Measurements from ENCODE around the gene YPEL5.
"Not testable (repeated sequence)": the region's sequence is repeated elsewhere in the genome, so short reads cannot be mapped to it uniquely, and the experiment has no call there.

Gene YPEL5

GRCh38 chr2:30115141-30115980 is 31.4 kb upstream of the YPEL5 start:
- Mint-ChIP-seq H3K27ac (no peak overlapping the region), H3K4me1 (ENCODE audit: low read depth) (peaks cover 2% of the 10 kb centered on the region), H3K4me3 (no peak overlapping the region), H3K9me3 (no peaks in the 10 kb centered on the region), H3K36me3 (ENCODE audit: low read depth) (no peaks in the 10 kb centered on the region), H3K27me3 (ENCODE audit: low read depth) (peaks cover 7% of the 10 kb centered on the region)
- DNase-seq (ENCODE audit: low spot score), result peak; percentile 26

- Mint-ChIP-seq H3K36me3 (ENCODE audit: low read depth) (no peaks in the 10 kb centered on the region), H3K4me3 (no peak overlapping the region), H3K9me3 (no peaks in the 10 kb centered on the region), H3K27ac (no peak overlapping the region), H3K4me1 (ENCODE audit: low read depth) (peaks cover 2% of the 10 kb centered on the region), H3K27me3 (ENCODE audit: low read depth) (peaks cover 7% of the 10 kb centered on the region)
- no peak for DNase-seq (ENCODE audit: low spot score)
Measured at GRCh38 chr2:30115981-30116285, 30.9 kb upstream of the YPEL5 start.

- no peaks in the 10 kb centered on the region for H3K36me3 Mint-ChIP-seq (ENCODE audit: low read depth)
- no peak for DNase-seq (ENCODE audit: low spot score)
- no peak overlapping the region for H3K4me3 Mint-ChIP-seq
- H3K9me3 Mint-ChIP-seq, result no peaks in the 10 kb centered on the region
- H3K27ac Mint-ChIP-seq, result no peak overlapping the region
- no peaks in the 10 kb centered on the region for H3K4me1 Mint-ChIP-seq (ENCODE audit: low read depth)
- H3K27me3 Mint-ChIP-seq (ENCODE audit: low read depth), result peaks cover 25% of the 10 kb centered on the region
Measured at GRCh38 chr2:30122362-30122761, 24.4 kb upstream of the YPEL5 start.

- DNase-seq (ENCODE audit: low spot score), result no peak
- H3K4me1 Mint-ChIP-seq (ENCODE audit: low read depth), result no peaks in the 10 kb centered on the region
- H3K36me3 Mint-ChIP-seq (ENCODE audit: low read depth), result no peaks in the 10 kb centered on the region
- H3K9me3 Mint-ChIP-seq, result no peaks in the 10 kb centered on the region
- H3K27me3 Mint-ChIP-seq (ENCODE audit: low read depth), result peaks cover 30% of the 10 kb centered on the region
- H3K4me3 Mint-ChIP-seq, result no peak overlapping the region
- no peak overlapping the region for H3K27ac Mint-ChIP-seq
Measured at GRCh38 chr2:30127016-30127893, 19.6 kb upstream of the YPEL5 start.

GRCh38 chr2:30134582-30134981 is 12.2 kb upstream of the YPEL5 start:
- H3K27me3 Mint-ChIP-seq (ENCODE audit: low read depth), result peaks cover 15% of the 10 kb centered on the region
- no peak for DNase-seq (ENCODE audit: low spot score)
- no peaks in the 10 kb centered on the region for H3K36me3 Mint-ChIP-seq (ENCODE audit: low read depth)
- no peaks in the 10 kb centered on the region for H3K9me3 Mint-ChIP-seq
- no peak overlapping the region for H3K27ac Mint-ChIP-seq
- H3K4me3 Mint-ChIP-seq, result no peak overlapping the region
- H3K4me1 Mint-ChIP-seq (ENCODE audit: low read depth), result peaks cover 8% of the 10 kb centered on the region

GRCh38 chr2:30135541-30135940 is 11.3 kb upstream of the YPEL5 start:
- no peak for DNase-seq (ENCODE audit: low spot score)
- no peak overlapping the region for H3K4me3 Mint-ChIP-seq
- H3K4me1 Mint-ChIP-seq (ENCODE audit: low read depth), result peaks cover 10% of the 10 kb centered on the region
- no peaks in the 10 kb centered on the region for H3K36me3 Mint-ChIP-seq (ENCODE audit: low read depth)
- H3K27me3 Mint-ChIP-seq (ENCODE audit: low read depth), result peaks cover 15% of the 10 kb centered on the region
- H3K27ac Mint-ChIP-seq, result no peak overlapping the region
- H3K9me3 Mint-ChIP-seq, result no peaks in the 10 kb centered on the region

GRCh38 chr2:30136764-30137444 is 9.9 kb upstream of the YPEL5 start:
- Mint-ChIP-seq H3K4me3 (no peak overlapping the region), H3K27ac (no peak overlapping the region), H3K27me3 (ENCODE audit: low read depth) (peaks cover 12% of the 10 kb centered on the region), H3K4me1 (ENCODE audit: low read depth) (peaks cover 10% of the 10 kb centered on the region), H3K36me3 (ENCODE audit: low read depth) (no peaks in the 10 kb centered on the region), H3K9me3 (no peaks in the 10 kb centered on the region)
- no peak for DNase-seq (ENCODE audit: low spot score)

- peak overlapping the region; percentile 60 for H3K27ac Mint-ChIP-seq
- peaks cover 12% of the 10 kb centered on the region for H3K27me3 Mint-ChIP-seq (ENCODE audit: low read depth)
- H3K4me1 Mint-ChIP-seq (ENCODE audit: low read depth), result peaks cover 10% of the 10 kb centered on the region
- H3K36me3 Mint-ChIP-seq (ENCODE audit: low read depth), result no peaks in the 10 kb centered on the region
- peak; percentile 7 for DNase-seq (ENCODE audit: low spot score)
- H3K4me3 Mint-ChIP-seq, result peak overlapping the region; percentile 47
- H3K9me3 Mint-ChIP-seq, result no peaks in the 10 kb centered on the region
Measured at GRCh38 chr2:30139131-30139870, 7.5 kb upstream of the YPEL5 start.

GRCh38 chr2:30141136-30141535 is 5.7 kb upstream of the YPEL5 start:
- Mint-ChIP-seq H3K27ac (no peak overlapping the region), H3K9me3 (no peaks in the 10 kb centered on the region), H3K27me3 (ENCODE audit: low read depth) (peaks cover 4% of the 10 kb centered on the region), H3K4me3 (no peak overlapping the region), H3K36me3 (ENCODE audit: low read depth) (no peaks in the 10 kb centered on the region), H3K4me1 (ENCODE audit: low read depth) (peaks cover 15% of the 10 kb centered on the region)
- no peak for DNase-seq (ENCODE audit: low spot score)

GRCh38 chr2:30144260-30144659 is 2.5 kb upstream of the YPEL5 start:
- Mint-ChIP-seq H3K4me3 (no peak overlapping the region), H3K36me3 (ENCODE audit: low read depth) (peaks cover 7% of the 10 kb centered on the region), H3K9me3 (no peaks in the 10 kb centered on the region), H3K27me3 (ENCODE audit: low read depth) (no peaks in the 10 kb centered on the region), H3K27ac (no peak overlapping the region), H3K4me1 (ENCODE audit: low read depth) (peaks cover 24% of the 10 kb centered on the region)
- DNase-seq (ENCODE audit: low spot score), result no peak

- H3K4me3 Mint-ChIP-seq; H3K27me3 Mint-ChIP-seq (ENCODE audit: low read depth); H3K9me3 Mint-ChIP-seq; H3K36me3 Mint-ChIP-seq (ENCODE audit: low read depth); DNase-seq (ENCODE audit: low spot score): not testable (repeated sequence)
- Mint-ChIP-seq H3K27ac (peak overlapping the region; percentile 62), H3K4me1 (ENCODE audit: low read depth) (peaks cover 25% of the 10 kb centered on the region)
Measured at GRCh38 chr2:30144951-30145350, 1.9 kb upstream of the YPEL5 start.

GRCh38 chr2:30145826-30146336 is 926 bp upstream of the YPEL5 start:
- H3K27me3 Mint-ChIP-seq (ENCODE audit: low read depth), result no peaks in the 10 kb centered on the region
- peaks cover 34% of the 10 kb centered on the region for H3K4me1 Mint-ChIP-seq (ENCODE audit: low read depth)
- H3K36me3 Mint-ChIP-seq (ENCODE audit: low read depth), result peaks cover 7% of the 10 kb centered on the region
- H3K4me3 Mint-ChIP-seq, result peak overlapping the region; percentile 84
- H3K27ac Mint-ChIP-seq, result peak overlapping the region; percentile 97
- no peak for DNase-seq (ENCODE audit: low spot score)
- no peaks in the 10 kb centered on the region for H3K9me3 Mint-ChIP-seq

GRCh38 chr2:30147196-30147714 is 448 bp downstream of the YPEL5 start:
- Mint-ChIP-seq H3K4me3 (peak overlapping the region; percentile 76), H3K27me3 (ENCODE audit: low read depth) (no peaks in the 10 kb centered on the region), H3K36me3 (ENCODE audit: low read depth) (peaks cover 7% of the 10 kb centered on the region), H3K27ac (no peak overlapping the region), H3K4me1 (ENCODE audit: low read depth) (peaks cover 36% of the 10 kb centered on the region), H3K9me3 (no peaks in the 10 kb centered on the region)
- DNase-seq (ENCODE audit: low spot score), result no peak
